Activated T-helper 17 cell treated with anti-CD3 and anti-CD28 coated beads, Interleukin-2, amount 50 U/mL, for 72 hours (primary cell): ENCODE data around the gene ZNF554. TPM values are rescaled to one million over a fixed set of nuclear protein-coding genes. Genes with fewer than 3 reads are reported as not detected.
"Not testable (repeated sequence)": the region's sequence is repeated elsewhere in the genome, so short reads cannot be mapped to it uniquely, and the experiment has no call there.

Experiments used
- ATAC-seq: fragments of 150-1000 bp; cut with Tn5 transposase; replicated peaks from 2 replicates; pipeline ENCODE4 v1.10.0; 2021; ENCODE audit warnings: mild to moderate bottlenecking, moderate library complexity
- H3K27ac Mint-ChIP-seq: one replicate; pipeline ENCODE4 v1.8.0; 2022; ENCODE audit warnings: mixed read lengths
- H3K27me3 Mint-ChIP-seq: one replicate; pipeline ENCODE4 v1.8.0; 2022; ENCODE audit warnings: mixed read lengths
- H3K36me3 Mint-ChIP-seq: one replicate; pipeline ENCODE4 v1.8.0; 2022; ENCODE audit warnings: low read depth, mild to moderate bottlenecking, mixed read lengths
- H3K4me1 Mint-ChIP-seq: one replicate; pipeline ENCODE4 v1.8.0; 2022; ENCODE audit warnings: mixed read lengths
- H3K4me3 Mint-ChIP-seq: one replicate; pipeline ENCODE4 v1.8.0; 2022; ENCODE audit warnings: mild to moderate bottlenecking, mixed read lengths
- H3K9me3 Mint-ChIP-seq: one replicate; pipeline ENCODE4 v1.8.0; 2022; ENCODE audit warnings: mixed read lengths
- total RNA-seq, 2 donors: library from RNA; stranded (reverse); gene quantifications; one replicate each; pipeline ENCODE4 v1.2.3, GENCODE V29; 2022

Gene ZNF554
- total RNA-seq, 2 donors from 2014 or later, result 0.65 to 1.7 TPM

- H3K27ac Mint-ChIP-seq, result peak overlapping the region; percentile 74
- ATAC-seq, result no peak
- H3K9me3 Mint-ChIP-seq, result no peaks in the 10 kb centered on the region
- peaks cover 23% of the 10 kb centered on the region for H3K4me1 Mint-ChIP-seq
- H3K36me3 Mint-ChIP-seq, result peaks cover 23% of the 10 kb centered on the region
- peak overlapping the region; percentile 85 for H3K4me3 Mint-ChIP-seq
- H3K27me3 Mint-ChIP-seq, result no peaks in the 10 kb centered on the region
Measured at GRCh38 chr19:2783781-2784145, 35.9 kb upstream of the ZNF554 start.

DNA sequence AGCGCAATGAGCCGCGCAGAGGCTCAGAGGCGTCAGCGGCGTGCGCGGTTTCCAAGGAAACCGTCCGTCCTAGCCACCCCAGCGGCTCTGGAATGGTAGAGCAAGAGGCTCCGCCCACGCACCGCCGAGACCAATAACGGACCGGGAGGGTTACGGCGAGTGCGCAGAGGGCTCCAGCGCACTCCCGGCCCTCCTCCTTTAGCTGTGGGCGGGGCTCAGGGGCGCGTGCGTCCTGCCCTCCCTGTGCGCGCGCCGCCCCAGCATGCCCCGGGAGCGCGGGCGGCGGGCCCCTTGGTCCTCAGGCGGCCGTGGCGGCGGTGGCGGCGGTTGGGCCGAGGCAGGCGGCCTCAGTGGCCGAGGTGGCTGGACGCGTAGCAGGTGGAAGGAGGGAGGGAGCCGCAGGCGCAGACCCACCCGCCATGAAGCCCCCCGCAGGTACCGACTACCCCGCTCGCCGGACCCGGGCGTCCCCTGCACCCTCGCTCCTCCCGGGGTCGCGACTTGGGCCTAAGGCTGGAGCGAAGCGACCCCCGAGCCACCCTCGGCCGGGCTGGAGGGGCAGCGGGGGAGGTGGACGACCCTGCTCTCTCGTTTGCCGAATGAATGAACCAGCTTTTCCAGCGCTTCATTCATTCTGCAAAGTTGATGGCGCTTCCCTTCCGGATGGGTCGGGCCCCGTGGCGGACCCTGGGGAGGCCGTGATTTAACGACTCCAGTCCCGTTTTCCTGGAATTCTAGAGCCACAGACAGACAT lies 34.2 kb upstream of the ZNF554 start, which contains the start of gene THOP1:
Gene THOP1, plus strand, starts transcription at position 260 of the 754 bp plus-strand sequence. Its CDS starts 160 bp downstream, at position 420.
- H3K4me3 Mint-ChIP-seq, result peak within 1 kb of the TSS; percentile 85
- peak within 1 kb of the TSS; percentile 91 for H3K27ac Mint-ChIP-seq
- ATAC-seq, result peak; percentile 88
- peaks cover 22% of the 10 kb centered on the region for H3K36me3 Mint-ChIP-seq
- no peaks in the 10 kb centered on the region for H3K27me3 Mint-ChIP-seq
- H3K9me3 Mint-ChIP-seq, result no peaks in the 10 kb centered on the region
- H3K4me1 Mint-ChIP-seq, result peaks cover 18% of the 10 kb centered on the region

DNA sequence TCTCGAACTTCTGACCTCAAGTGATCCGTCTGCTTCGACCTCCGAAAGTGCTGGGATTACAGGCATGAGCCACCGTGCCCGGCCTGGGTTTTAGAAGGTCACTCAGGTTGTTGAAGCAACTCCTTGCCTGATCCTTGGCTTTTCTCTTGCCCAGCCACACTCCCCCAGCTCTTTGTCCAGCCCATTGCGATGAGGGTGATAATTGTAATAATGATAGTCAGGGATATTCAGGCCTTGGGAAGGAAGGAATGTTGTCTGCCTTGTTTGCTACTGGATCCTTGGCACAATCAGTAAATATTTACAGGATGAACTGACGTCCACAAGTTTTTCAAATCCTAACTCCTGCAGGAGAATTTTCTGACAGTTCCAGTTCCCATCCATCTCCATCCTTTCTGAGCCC lies 32.6 kb upstream of the ZNF554 start:
- no peak for ATAC-seq
- peak overlapping the region; percentile 85 for H3K4me3 Mint-ChIP-seq
- no peaks in the 10 kb centered on the region for H3K27me3 Mint-ChIP-seq
- no peaks in the 10 kb centered on the region for H3K9me3 Mint-ChIP-seq
- no peak overlapping the region for H3K27ac Mint-ChIP-seq
- peaks cover 12% of the 10 kb centered on the region for H3K4me1 Mint-ChIP-seq
- peaks cover 25% of the 10 kb centered on the region for H3K36me3 Mint-ChIP-seq

DNA sequence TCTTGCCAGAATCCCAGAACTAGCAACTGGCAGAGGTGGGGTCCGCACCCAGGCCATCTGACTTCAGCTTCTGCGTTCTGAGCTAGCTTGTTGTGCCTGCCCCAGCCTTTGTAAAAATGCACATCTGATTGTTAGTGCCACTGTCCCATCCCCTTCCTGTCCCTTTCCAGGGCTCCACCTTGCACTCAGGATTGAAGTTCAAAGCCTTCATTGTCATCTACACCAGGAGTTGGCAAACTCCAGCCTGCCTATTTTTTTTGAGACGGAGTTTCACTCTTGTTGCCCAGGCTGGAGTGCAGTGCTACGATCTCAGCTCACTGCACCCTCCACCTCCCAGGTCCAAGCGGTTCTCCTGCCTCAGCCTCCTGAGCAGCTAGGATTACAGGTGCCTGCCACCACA lies 31.4 kb upstream of the ZNF554 start:
- Mint-ChIP-seq H3K9me3 (no peaks in the 10 kb centered on the region), H3K4me3 (no peak overlapping the region), H3K4me1 (peaks cover 12% of the 10 kb centered on the region), H3K27ac (no peak overlapping the region), H3K27me3 (no peaks in the 10 kb centered on the region), H3K36me3 (peaks cover 32% of the 10 kb centered on the region)
- no peak for ATAC-seq

DNA sequence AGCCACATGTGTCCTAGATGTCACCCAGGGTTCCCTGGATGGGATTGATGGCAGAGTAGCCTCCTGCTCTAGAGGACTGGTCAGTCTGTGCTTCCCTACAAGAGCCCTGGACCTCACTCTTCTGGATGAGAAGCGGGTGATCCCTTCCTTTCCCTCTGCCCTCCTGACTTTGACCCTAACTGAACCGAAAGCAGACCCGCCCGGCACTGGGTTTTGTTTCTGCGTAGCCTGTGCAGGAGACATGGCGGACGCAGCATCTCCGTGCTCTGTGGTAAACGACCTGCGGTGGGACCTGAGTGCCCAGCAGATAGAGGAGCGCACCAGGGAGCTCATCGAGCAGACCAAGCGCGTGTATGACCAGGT lies 29.5 kb upstream of the ZNF554 start:
- H3K36me3 Mint-ChIP-seq, result peaks cover 49% of the 10 kb centered on the region
- no peak overlapping the region for H3K27ac Mint-ChIP-seq
- ATAC-seq, result no peak
- H3K9me3 Mint-ChIP-seq, result no peaks in the 10 kb centered on the region
- no peak overlapping the region for H3K4me3 Mint-ChIP-seq
- no peaks in the 10 kb centered on the region for H3K27me3 Mint-ChIP-seq
- H3K4me1 Mint-ChIP-seq, result peaks cover 12% of the 10 kb centered on the region

DNA sequence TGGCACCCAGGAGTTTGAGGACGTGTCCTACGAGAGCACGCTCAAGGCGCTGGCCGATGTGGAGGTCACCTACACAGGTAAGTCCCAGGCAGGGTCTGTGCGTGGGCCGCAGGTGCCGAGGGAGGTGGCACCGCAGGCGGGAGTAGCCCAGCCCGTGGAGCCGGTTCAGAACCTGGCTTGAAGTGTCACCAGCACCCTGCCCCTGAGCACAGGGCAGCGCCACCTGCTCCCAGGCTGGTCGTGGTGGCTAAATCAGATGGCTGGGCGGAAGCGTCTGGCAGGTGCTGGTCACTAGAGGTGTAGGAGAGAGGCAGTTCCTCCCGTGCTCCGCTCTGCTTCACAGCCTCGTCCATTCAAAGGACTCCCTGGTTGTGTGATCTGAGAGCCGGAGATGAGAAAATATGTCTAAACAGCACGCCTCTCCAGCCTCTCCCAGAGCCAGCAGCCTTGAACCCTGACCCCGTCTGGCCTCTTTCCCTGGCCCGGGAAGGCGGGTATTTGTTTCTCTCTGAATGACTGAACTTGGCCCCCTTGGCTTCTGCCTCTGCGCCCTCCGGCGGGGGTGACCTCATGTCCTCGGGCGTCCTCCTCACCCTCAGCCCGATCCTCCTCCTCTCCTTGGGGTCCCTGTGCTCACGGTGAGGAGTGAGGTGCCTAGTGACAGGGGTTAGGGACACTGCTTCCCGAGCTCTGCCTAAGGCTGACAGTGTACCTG lies 29.0 kb upstream of the ZNF554 start:
- H3K9me3 Mint-ChIP-seq, result no peaks in the 10 kb centered on the region
- no peak overlapping the region for H3K4me3 Mint-ChIP-seq
- peaks cover 54% of the 10 kb centered on the region for H3K36me3 Mint-ChIP-seq
- H3K4me1 Mint-ChIP-seq, result peaks cover 11% of the 10 kb centered on the region
- no peaks in the 10 kb centered on the region for H3K27me3 Mint-ChIP-seq
- H3K27ac Mint-ChIP-seq, result no peak overlapping the region
- no peak for ATAC-seq

DNA sequence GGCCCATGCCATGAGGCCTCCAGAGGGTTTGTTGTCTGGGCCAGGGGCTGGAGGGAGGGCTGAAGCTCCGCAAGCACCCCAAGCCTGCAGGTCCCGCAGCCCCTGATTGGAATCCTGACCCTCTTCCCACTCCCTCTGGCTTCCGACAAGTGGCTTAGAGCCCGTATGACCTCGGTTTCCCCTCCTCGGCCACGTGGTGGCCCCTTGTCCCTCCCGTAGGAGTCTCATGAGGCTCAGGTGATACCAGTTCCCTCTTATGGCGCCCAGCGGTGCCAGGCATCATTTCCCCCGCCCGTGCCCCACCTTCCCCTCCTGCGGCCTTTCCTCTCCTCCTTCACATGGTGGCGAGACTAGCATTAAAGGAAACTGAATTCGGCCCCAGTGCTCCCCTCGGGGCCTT lies 28.2 kb upstream of the ZNF554 start:
- no peak for ATAC-seq
- no peak overlapping the region for H3K27ac Mint-ChIP-seq
- no peaks in the 10 kb centered on the region for H3K9me3 Mint-ChIP-seq
- peaks cover 8% of the 10 kb centered on the region for H3K4me1 Mint-ChIP-seq
- no peak overlapping the region for H3K4me3 Mint-ChIP-seq
- no peaks in the 10 kb centered on the region for H3K27me3 Mint-ChIP-seq
- H3K36me3 Mint-ChIP-seq, result peaks cover 58% of the 10 kb centered on the region

DNA sequence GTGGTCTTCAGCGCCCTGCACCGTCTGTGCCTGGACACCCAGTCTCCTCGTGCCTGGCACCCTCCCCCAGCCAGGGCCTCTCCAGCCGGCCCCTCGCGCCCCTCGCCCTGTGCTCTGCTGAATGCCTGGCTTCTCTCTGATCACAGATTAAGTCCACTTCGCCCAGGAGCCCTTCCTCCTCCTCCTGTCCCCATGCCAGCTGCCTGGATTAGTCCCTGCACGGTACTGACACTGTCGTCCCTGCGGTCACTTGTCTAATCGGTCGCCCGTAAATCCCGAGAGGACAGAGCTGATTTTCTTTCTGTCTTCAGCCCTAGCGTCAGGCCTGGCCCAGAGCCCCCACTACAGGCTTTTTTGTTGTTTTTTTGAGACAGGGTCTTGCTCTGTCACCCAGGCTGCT lies 27.8 kb upstream of the ZNF554 start:
- H3K27me3 Mint-ChIP-seq, result no peaks in the 10 kb centered on the region
- peaks cover 8% of the 10 kb centered on the region for H3K4me1 Mint-ChIP-seq
- H3K27ac Mint-ChIP-seq, result no peak overlapping the region
- H3K36me3 Mint-ChIP-seq, result peaks cover 59% of the 10 kb centered on the region
- no peaks in the 10 kb centered on the region for H3K9me3 Mint-ChIP-seq
- H3K4me3 Mint-ChIP-seq, result no peak overlapping the region
- ATAC-seq, result no peak

DNA sequence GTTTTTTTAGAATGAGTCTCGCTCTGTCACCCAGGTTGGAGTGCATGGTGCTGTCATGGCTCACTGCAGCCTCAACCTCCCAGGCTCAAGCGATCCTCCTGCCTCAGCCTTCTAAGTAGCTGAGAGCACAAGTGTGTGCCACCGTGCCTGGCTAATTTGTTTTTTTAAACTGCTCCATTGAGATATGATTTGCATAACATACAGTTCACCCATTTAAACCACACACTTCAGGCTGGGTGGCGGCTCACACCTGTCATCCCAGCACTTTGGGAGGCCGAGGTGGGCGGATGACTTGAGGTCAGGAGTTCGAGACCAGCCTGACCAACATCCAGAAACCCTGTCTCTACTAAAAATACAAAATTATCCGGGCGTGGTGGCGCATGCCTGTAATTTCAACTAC lies 27.0 kb upstream of the ZNF554 start:
- peaks cover 58% of the 10 kb centered on the region for H3K36me3 Mint-ChIP-seq
- H3K27ac Mint-ChIP-seq, H3K9me3 Mint-ChIP-seq, H3K4me3 Mint-ChIP-seq, H3K4me1 Mint-ChIP-seq, H3K27me3 Mint-ChIP-seq, ATAC-seq: not testable (repeated sequence)

DNA sequence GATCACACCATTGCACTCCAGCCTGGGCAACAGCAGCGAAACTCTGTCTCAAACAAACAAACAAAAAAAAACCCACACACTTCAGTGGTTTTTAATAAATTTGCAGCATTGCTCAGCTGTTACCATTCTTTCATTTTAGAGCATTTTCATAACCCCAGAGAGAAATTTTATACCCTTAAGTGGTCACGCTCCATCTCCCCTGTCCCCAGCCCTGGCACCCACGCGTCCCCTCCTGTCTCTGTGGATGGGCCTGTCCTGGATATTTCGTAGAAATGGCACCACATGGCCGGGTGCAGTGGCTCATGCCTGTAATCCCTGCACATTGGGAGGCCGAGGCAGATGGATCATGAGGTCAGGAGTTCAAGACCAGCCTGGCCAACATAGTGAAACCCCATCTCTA lies 26.5 kb upstream of the ZNF554 start:
- peaks cover 59% of the 10 kb centered on the region for H3K36me3 Mint-ChIP-seq
- peaks cover 1% of the 10 kb centered on the region for H3K4me1 Mint-ChIP-seq
- ATAC-seq, result no peak
- no peak overlapping the region for H3K4me3 Mint-ChIP-seq
- H3K27ac Mint-ChIP-seq, result no peak overlapping the region
- H3K27me3 Mint-ChIP-seq, result no peaks in the 10 kb centered on the region
- H3K9me3 Mint-ChIP-seq, result no peaks in the 10 kb centered on the region

GRCh38 chr19:2793577-2793976 lies 26.1 kb upstream of the ZNF554 start:
- no peaks in the 10 kb centered on the region for H3K4me1 Mint-ChIP-seq
- H3K4me3 Mint-ChIP-seq, result no peak overlapping the region
- peaks cover 55% of the 10 kb centered on the region for H3K36me3 Mint-ChIP-seq
- ATAC-seq, result no peak
- no peaks in the 10 kb centered on the region for H3K9me3 Mint-ChIP-seq
- no peaks in the 10 kb centered on the region for H3K27me3 Mint-ChIP-seq
- no peak overlapping the region for H3K27ac Mint-ChIP-seq

DNA sequence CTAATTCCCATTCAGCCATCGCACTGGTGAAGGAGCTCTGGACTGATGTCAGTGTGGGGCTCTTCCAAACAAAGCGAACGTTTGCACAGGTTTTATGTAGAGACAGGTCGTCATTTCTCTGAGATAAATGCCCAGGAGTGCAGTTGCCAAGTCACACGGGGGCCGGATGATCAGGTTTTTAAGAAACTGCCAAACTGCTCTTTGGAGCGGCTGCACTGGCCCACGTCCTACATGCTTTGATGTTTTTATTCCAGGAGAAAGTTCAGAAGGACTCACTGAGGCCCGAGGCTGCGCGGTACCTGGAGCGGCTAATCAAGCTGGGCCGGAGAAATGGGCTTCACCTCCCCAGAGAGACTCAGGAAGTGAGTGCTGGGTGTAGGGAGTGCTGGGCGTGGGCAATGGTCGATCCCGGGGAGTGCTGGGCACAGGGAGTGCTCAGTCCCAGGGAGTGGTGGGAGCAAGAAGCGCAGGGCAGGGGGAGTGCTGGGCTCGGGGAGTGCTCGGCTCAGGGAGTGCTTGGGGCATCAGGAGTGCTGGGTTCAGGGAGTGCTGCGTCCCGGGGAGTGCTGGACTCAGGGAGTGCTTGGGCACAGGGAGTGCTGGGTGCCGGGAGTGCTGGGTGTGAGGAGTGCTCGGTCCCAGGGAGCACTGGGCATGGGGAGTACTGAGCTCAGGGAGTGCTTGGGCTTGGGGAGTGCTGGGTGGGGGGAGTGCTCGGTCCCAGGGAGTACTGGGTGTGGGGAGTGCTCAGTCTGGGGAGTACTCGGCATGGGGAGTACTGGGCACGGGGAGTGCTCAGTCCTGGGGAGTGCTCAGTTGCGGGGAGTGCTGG lies 23.6 kb upstream of the ZNF554 start:
- Mint-ChIP-seq H3K27me3 (no peaks in the 10 kb centered on the region), H3K4me1 (no peaks in the 10 kb centered on the region), H3K9me3 (no peaks in the 10 kb centered on the region), H3K27ac (no peak overlapping the region), H3K4me3 (no peak overlapping the region), H3K36me3 (peaks cover 58% of the 10 kb centered on the region)
- no peak for ATAC-seq

- Mint-ChIP-seq H3K9me3 (no peaks in the 10 kb centered on the region), H3K27me3 (no peaks in the 10 kb centered on the region), H3K4me1 (no peaks in the 10 kb centered on the region), H3K27ac (no peak overlapping the region), H3K36me3 (peaks cover 59% of the 10 kb centered on the region), H3K4me3 (no peak overlapping the region)
- ATAC-seq, result no peak
Measured at GRCh38 chr19:2796659-2797266, 22.9 kb upstream of the ZNF554 start.

DNA sequence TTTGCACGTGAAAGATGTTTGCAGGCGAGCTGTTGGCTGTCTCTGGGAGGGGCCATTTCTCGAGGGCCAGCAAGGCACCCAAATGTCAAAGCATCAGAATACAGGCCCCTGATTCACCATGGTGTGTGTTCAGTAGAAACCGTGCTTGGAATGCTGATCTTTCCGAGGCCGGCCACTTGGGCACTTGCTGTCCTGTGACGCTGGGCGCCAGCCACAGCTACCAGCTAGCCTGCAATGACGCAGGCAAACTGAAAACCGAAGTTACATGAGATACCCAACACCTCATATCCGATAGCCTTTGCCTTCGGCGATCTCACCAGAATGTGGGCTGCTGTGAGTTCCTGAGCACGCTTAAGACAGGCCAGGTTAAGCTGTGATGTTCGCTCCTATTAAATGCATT lies 22.4 kb upstream of the ZNF554 start:
- Mint-ChIP-seq H3K27me3 (no peaks in the 10 kb centered on the region), H3K4me3 (no peak overlapping the region), H3K27ac (no peak overlapping the region), H3K36me3 (peaks cover 58% of the 10 kb centered on the region), H3K9me3 (no peaks in the 10 kb centered on the region), H3K4me1 (no peaks in the 10 kb centered on the region)
- ATAC-seq, result no peak
